K562 (cell line): Measurements from ENCODE around the gene RBM19. TPM values are rescaled to one million over a fixed set of nuclear protein-coding genes. Genes with fewer than 3 reads are reported as not detected.
A peak's percentile ranks its signal among the peaks of the same experiment; 100 is the strongest.
"Not testable (repeated sequence)": the region's sequence is repeated elsewhere in the genome, so short reads cannot be mapped to it uniquely, and the experiment has no call there.

Experiments
- ATF3 ChIP-seq, 2 experiments: fragments of 450-650 bp in 1 of 2; sonication (generic) in 1 of 2; formaldehyde crosslinking in 1 of 2; IDR thresholded peaks in 1 of 2; conservative IDR thresholded peaks in 1 of 2; 2 replicates each; pipeline versions ENCODE4 v1.6.1 to v1.8.1; 2016 to 2023; ENCODE audit warnings: mild to moderate bottlenecking in 2 of 2, moderate library complexity in 2 of 2, inconsistent platforms in 1 of 2, missing genetic modification reagents in 1 of 2
- CBFA2T3 ChIP-seq: fragments of 450-650 bp; IDR thresholded peaks from 2 replicates; pipeline ENCODE4 v1.6.1; 2017
- FOSL1 ChIP-seq: fragments of 200-800 bp; sonication (Bioruptor generic); conservative IDR thresholded peaks from 2 replicates; pipeline ENCODE4 v1.6.1; 2016; ENCODE audit warnings: missing genetic modification characterization, missing compliant biosample characterization
- JUND ChIP-seq, 2 experiments: IDR thresholded peaks; 2 replicates in 1 of 2; 3 replicates in 1 of 2; pipeline ENCODE4 v1.6.1; 2011; ENCODE audit warnings: borderline replicate concordance in 2 of 2, low read depth in 2 of 2, low read length in 2 of 2, improper control_type of control experiment in 1 of 2, missing biosample characterization in 1 of 2, missing genetic modification characterization in 1 of 2, missing genetic modification reagents in 1 of 2
- MEIS2 ChIP-seq: fragments of 450-650 bp; IDR thresholded peaks from 2 replicates; pipeline ENCODE4 v1.6.1; 2014; ENCODE audit warnings: mild to moderate bottlenecking; ENCODE audit not compliant: partially characterized antibody
- ZBTB5 ChIP-seq: fragments of 450-650 bp; IDR thresholded peaks from 2 replicates; pipeline ENCODE4 v1.6.1; 2017; ENCODE audit warnings: antibody characterized with exemption
- polyA plus RNA-seq, 8 experiments: library from polyadenylated mRNA; depleted of rRNA in 4 of 8; stranded (reverse) in 5 of 8; unstranded in 3 of 8; fragments of >200 nt; fragmentation: Nextera tagmentation in 2 of 8; fragmentation: Illumina TruSeq in 1 of 8; extraction: Ambion mirVana in 2 of 8; extraction: Trizol in 1 of 8; gene quantifications; 2 replicates each; pipeline versions ENCODE4 v1.2.1 to v1.2.3, GENCODE V29; 2011 to 2014; ENCODE audit warnings: inconsistent platforms in 1 of 8, missing spikeins in 1 of 8
- total RNA-seq, 7 experiments: library from RNA; depleted of rRNA in 6 of 7; stranded (reverse); fragments of >200 nt in 6 of 7; fragmentation: Illumina TruSeq in 2 of 7; extraction: Trizol in 2 of 7; gene quantifications; 2 replicates each; pipeline versions ENCODE4 v1.2.1 to v1.2.3, GENCODE V29; 2011 to 2021; ENCODE audit warnings: low replicate concordance in 1 of 7

The RBM19 gene
- total and polyA plus RNA-seq, 9 of the 15 experiments (the other 6 are each of a cell fraction or from before 2014, with no cell fraction given): 16.0 to 58.4 (median 37.9) TPM

GRCh38 chr12:113809462-113810220, 156.5 kb downstream of the RBM19 start (continued):
- TF ChIP-seq ATF3 (IDR thresholded peaks at IDR 0.05) (peak; percentile 91), JUND (IDR thresholded peaks at IDR 0.05; ENCODE audit: borderline replicate concordance, low read depth, low read length) (peak; percentile 81), JUND (tag; IDR thresholded peaks at IDR 0.05; ENCODE audit: borderline replicate concordance, low read depth, low read length) (peak; percentile 63; the same call in 1 of the 3 replicates), FOSL1 (peak; percentile 83), ZBTB5 (peak; percentile 78), CBFA2T3 (peak; percentile 29), MEIS2 (peak; percentile 6)
- TF ChIP-seq ATF3 (CRISPR knock-in tag; conservative IDR thresholded peaks at IDR 0.05): not testable (repeated sequence)
